Activated CD4-positive, alpha-beta T cell treated with anti-CD3 and anti-CD28 coated beads, Interleukin-2, amount 50 U/mL, for 1 hour (primary cell): ENCODE results near the gene PLSCR1.
A peak's percentile ranks its signal among the peaks of the same experiment; 100 is the strongest.

Experiments
- DNase-seq: peaks from one replicate; pipeline ENCODE4 v3.0.0-alpha.2; 2020

PLSCR1 gene, protein sequence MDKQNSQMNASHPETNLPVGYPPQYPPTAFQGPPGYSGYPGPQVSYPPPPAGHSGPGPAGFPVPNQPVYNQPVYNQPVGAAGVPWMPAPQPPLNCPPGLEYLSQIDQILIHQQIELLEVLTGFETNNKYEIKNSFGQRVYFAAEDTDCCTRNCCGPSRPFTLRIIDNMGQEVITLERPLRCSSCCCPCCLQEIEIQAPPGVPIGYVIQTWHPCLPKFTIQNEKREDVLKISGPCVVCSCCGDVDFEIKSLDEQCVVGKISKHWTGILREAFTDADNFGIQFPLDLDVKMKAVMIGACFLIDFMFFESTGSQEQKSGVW

GRCh38 chr3:146544002-146544928 lies at the start of gene PLSCR1:
PLSCR1 (minus strand) TSS chr3:146544607; CDS start chr3:146536552, 8,055 bp downstream.
- DNase-seq, result peak; percentile 43

DNA sequence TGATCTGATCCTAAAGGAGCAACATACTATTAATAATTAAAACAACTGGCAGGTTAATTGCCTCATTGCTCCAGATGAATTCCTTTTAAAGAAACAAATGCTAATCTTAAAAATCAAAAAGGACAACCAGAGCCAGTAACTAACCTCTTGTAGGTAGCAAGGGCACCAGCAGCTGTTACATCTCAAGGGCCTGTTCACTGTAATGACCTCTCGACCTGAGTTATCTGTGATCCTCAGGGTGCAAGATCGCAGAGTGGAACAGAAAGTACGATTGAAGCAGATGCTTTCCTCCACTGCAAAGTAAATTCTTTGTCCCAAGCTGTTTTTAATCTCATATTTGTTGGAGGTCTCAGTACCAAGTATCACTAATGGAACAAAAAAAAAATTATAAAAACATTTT lies 49.4 kb upstream of the PLSCR1 start:
- DNase-seq, result no peak

- no peak for DNase-seq
Observed at GRCh38 chr3:146590521-146590920, 46.1 kb upstream of the PLSCR1 start.

GRCh38 chr3:146589899-146590508 lies 45.6 kb upstream of the PLSCR1 start:
- DNase-seq, result no peak

GRCh38 chr3:146585156-146585555 lies 40.7 kb upstream of the PLSCR1 start:
- DNase-seq, result no peak

GRCh38 chr3:146581951-146582467 lies 37.6 kb upstream of the PLSCR1 start:
- DNase-seq, result no peak

GRCh38 chr3:146581080-146581601 lies 36.7 kb upstream of the PLSCR1 start:
- DNase-seq, result no peak

DNA sequence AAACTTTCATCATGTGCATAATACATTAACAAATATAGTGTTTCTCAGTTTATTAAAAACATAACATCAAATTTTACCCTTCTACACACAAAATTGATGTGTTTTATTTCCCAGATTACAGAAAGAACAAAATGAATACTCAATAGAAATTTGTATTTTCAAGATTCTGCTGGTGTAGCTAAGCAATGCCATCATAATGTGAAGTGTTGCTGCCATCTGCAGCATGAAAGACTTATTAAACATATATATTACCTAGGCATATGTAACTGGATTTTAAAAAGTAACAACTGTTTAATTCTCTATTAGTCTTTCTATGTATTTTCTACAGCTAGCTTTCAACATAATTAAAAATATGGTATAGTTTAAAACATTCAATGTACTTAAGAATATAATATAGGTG lies 33.3 kb upstream of the PLSCR1 start:
- peak; percentile 20 for DNase-seq

GRCh38 chr3:146575636-146576035 lies 31.2 kb upstream of the PLSCR1 start:
- no peak for DNase-seq

DNA sequence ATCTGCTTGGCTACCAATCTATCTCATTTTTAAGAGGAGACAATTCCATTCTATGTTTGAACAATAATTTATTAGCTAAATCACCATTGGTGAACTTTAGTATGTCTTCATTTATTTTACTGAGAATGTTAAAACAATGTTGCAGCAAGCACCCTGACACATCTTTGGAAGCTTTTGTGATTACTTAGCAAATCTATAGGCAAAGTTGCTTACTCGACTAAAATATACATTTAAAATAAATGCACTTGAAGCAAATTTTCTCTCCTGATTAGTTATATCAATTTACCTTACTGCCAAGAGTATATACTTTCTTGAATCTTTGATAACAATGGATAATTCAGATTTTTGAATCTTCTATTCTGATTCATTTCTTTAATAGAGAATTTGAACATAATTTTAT lies 29.8 kb upstream of the PLSCR1 start:
- DNase-seq, result no peak

GRCh38 chr3:146569314-146569713 lies 24.9 kb upstream of the PLSCR1 start:
- DNase-seq, result no peak

- no peak for DNase-seq
Observed at GRCh38 chr3:146566138-146566537, 21.7 kb upstream of the PLSCR1 start.

DNA sequence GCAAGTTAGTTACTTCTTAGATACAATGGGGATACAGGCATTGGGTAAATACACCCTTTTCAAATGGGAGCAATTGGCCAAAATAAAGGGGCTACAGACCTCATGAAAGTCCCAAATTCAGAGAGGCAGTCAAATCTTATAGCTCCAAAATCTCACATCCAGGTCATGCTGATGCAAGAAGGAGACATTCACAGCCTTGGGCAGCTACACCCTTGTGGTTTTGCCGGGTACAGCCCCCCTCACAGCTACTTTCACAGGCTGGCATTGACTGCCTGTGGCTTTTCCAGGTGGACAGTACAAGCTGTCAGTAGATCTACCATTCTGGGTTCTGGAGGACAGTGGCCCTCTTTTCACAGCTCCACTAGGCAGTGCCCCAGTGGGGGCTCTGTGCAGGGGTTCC lies 17.5 kb upstream of the PLSCR1 start:
- DNase-seq, result no peak

DNA sequence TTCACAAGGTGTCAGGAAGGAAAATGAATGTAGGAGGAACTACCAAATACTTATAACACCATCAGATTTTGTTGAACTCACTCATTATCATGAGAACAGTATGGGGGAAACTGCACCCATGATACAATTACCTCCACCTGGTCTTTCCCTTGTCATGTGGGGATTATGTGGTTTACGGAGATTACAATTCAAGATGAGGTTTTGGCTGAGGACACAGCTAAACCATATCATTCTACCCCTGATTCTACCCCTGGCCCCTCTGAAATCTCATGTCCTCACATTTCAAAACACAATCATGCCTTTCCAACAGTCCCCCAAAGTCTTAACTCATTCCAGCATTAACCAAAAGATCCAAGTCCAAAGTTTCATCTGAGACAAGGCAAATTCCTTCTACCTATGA lies 17.1 kb upstream of the PLSCR1 start:
- no peak for DNase-seq

- no peak for DNase-seq
Observed at GRCh38 chr3:146560678-146561077, 16.3 kb upstream of the PLSCR1 start.

DNA sequence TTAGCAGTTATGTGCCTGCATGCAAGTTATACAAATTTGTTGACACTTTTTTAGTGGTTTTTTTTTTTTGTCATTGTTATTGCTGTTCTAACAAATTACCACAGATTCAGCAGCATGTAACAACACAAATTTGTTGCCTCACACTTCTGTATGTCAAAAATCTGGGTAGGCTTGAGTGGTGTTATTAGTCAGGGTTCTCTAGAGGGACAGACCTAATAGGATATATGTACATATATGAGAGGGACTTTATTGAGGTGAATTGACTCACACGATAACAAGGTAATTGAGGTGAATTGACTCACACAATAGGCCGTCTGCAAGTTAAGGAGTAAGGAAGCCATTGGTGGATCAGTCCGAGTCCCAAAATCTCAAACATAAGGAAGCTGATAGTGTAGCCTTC lies 15.0 kb upstream of the PLSCR1 start:
- no peak for DNase-seq

DNA sequence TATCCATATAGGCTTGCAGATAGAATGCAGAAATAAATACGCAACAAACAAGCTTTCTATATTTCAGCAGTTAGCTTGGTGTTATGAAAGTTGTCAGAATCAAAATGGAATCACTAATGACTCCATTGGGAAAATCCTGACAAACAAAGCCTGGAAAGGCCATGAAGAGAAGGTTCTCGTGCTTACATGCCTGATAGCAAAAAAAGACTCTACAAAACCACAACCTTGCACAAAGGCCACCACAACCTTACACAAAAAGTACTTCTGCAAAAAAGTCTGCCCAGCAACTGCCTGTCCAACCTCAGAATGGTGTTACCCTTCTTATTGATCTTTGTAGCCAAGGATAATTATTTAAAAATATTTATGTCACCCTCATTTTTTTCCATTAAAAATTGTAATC lies 14.4 kb upstream of the PLSCR1 start:
- no peak for DNase-seq

DNA sequence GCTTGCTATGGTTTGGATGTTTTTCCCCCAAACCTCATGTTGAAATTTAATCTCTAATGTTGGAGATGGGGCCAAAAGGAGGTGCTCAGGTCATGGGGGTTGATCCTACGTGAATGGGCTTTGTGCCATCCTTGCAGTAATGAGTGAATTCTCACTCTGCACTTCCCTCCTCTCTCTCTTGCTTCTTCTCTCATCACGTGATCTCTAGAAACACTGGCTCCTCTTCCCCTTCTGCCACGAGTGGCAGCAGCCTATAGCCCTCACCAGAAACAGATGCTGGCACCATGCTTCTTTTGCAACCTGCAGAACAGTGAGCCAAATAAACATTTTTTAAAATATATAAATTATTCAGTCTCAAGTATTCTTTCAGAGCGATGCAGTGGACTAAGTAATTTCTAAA lies 13.3 kb upstream of the PLSCR1 start:
- DNase-seq, result no peak

DNA sequence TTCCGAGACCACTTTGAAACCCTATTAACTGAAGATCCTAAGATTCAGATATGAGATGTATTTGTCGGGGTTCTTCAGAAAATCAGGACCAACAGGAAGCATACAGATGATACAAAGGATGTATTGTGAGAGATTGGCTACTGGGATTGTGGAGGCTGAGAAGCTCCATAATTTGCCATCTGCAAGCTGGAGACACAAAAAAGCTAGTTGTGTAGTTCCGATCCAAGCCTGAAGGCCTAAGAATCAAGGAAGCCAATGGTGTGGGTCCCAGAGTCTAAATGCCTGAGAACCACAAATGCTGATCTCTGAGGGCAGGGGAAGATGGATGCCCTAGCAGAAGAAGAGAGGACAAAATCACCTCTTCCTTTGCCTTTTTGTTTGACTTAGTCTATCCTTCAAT lies 10.9 kb upstream of the PLSCR1 start:
- DNase-seq, result no peak

DNA sequence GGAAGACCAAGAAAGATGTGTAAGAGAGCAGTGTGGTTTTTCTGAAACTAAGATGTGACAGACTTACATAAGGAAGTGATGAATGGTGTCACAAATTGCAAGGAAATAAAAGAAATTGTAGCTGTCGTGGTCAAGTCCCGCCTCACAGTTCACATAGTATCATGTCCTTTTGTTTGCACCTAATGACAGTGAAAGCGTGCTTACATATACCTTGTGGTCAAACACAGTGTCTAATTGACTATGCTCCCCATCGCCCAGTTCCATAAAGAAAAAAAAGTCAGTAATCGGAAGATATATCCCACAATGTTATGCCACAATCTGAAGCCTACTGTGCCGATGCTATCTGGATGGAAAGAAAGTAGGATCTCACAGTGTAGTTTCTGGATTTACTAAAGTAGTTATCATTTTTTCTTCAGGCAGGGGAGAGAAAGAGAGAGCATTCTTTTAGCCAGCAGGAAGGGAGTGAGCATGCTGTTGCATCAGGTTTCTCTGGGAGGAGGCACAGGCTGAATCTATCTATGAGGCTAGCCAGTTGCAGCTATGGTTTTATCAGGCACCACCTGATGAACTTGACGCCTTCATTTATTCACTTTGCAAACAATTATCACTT lies 9.8 kb upstream of the PLSCR1 start:
- DNase-seq, result no peak

GRCh38 chr3:146550743-146551510 lies 6.5 kb upstream of the PLSCR1 start:
- no peak for DNase-seq

GRCh38 chr3:146550070-146550615 lies 5.7 kb upstream of the PLSCR1 start:
- DNase-seq, result no peak
